HG02870 (cell line): ENCODE data around the gene TUBB3.
"Not testable (repeated sequence)": the region's sequence is repeated elsewhere in the genome, so short reads cannot be mapped to it uniquely, and the experiment has no call there.

Experiments
- ATAC-seq: cut with Tn5 transposase; IDR thresholded peaks from one replicate; pipeline ENCODE4 v1.9.1; 2021; ENCODE audit warnings: mild to moderate bottlenecking, moderate library complexity; ENCODE audit not compliant: unreplicated experiment

Gene TUBB3

GRCh38 chr16:89922884-89923639 is at the start of gene TUBB3:
TUBB3 (plus strand) TSS chr16:89923342; CDS start chr16:89923402, 60 bp downstream.
- no peak for ATAC-seq

DNA sequence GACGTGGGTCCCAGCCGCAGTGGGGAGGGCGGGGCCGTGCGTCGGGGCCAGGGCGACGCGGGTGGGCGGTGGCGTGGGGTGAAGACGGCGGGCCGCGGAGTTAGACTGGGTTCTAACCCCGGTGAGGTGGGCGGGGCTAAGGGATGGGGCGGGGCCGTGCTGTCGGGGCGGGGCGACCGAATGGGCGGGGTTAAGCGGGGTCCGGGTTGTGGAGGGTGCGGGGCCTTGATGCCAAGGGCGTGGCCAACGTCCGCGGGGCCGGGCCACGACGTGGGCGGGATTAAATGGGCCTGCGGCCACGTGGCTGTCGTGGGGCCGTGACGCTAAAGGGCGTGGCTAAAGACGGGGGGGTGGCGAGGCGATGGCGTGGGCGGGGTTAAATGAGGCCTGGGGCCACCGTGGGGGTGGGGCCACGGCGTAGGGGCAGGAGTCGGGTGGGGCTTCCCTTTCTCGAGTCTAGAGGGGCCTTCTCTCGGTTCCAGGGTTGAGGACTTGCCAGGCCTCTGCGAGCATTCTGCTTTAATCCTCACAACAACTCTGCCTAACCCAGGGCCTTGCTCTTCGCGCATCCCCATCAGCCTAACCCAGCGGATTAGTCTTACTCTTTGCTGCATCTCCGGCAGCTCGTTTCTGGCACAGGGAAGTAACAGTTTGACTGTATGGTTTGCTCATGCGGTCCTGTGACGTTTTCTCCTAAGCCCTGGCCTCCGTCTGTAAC is 49.0 kb upstream of the TUBB3 start:
- peak; percentile 51 for ATAC-seq

DNA sequence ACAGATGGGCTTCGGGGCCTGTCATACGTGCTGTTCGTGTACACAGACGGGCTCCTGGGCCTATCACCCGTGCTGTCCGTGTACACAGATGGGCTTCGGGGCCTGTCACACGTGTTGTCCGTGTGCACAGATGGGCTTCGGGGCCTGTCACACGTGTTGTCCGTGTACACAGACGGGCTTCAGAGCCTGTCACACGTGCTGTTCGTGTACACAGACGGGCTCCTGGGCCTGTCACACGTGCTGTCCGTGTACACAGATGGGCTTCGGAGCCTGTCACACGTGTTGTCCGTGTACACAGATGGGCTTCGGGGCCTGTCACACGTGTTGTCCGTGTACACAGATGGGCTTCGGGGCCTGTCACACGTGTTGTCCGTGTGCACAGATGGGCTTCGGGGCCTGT is 44.0 kb upstream of the TUBB3 start:
- not testable (repeated sequence) for ATAC-seq

- no peak for ATAC-seq
Measured at GRCh38 chr16:89880477-89881367, 42.4 kb upstream of the TUBB3 start.

DNA sequence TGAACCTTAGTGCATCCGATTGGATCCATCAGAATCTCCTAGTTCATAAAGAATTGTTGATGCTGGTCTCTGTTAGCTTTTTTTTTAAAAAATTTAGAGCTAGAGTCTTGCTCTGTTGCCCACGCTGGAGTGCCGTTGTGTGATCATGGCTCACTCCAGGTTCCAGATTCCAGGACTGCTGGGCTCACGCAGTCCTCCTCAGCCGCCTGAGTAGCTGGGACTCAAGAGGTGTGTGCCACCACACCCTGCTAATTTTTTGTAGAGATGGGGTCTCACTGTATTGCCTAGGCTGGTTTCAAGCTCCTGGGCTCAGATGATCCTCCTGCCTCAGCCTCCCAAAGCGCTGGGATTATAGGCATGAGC is 41.8 kb upstream of the TUBB3 start:
- no peak for ATAC-seq

DNA sequence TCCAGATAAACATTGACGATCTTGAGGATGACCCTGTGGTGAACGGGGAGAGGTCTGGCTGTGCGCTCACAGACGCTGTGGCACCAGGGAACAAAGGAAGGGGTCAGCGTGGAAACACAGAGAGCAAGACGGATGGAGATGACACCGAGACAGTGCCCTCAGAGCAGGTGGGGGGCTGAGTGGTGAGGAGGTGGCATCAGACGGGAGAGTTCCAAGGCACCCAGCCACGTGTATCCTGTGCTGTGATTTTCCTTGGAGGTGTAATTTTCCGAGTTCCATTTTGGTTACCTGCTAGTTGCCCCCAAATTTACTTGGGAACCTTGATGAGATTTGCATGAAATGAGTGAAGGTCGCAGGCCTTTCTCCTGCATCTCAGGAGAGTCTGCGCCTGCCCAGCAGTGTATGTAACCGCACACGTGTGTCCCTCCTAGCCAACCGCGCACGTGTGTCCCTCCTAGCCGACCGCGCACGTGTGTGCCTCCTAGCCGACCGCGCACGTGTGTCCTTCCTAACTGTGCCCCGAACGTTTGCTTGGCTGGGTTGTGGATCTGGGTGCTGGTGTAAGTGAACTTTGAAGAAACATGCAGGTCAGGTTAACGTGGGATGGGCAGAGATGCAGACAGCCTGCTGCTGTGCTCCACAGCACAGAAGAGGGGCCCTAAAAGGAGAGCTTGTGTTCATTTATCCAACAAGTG is 39.6 kb upstream of the TUBB3 start:
- no peak for ATAC-seq

DNA sequence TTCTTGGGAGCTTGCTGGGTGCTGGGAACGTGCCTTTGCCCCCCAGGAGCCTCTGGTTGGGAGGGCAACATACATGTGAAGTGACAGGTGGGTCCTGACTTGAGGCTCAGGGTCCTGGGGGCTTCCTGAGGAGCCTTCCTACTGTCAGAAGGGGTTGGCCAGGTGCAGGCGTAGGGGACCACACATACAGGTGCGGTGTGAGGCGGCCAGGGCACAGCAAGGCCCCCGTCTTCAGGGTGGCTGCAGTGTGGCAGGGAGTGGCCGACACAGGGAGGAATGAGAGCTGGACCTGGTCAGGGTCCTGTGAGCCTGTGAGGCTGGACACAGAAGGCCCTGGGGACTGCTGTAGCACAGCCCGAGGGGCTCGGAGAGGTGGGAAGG is 39.1 kb upstream of the TUBB3 start:
- ATAC-seq = no peak

GRCh38 chr16:89887243-89887642 is 35.9 kb upstream of the TUBB3 start:
- ATAC-seq = no peak

DNA sequence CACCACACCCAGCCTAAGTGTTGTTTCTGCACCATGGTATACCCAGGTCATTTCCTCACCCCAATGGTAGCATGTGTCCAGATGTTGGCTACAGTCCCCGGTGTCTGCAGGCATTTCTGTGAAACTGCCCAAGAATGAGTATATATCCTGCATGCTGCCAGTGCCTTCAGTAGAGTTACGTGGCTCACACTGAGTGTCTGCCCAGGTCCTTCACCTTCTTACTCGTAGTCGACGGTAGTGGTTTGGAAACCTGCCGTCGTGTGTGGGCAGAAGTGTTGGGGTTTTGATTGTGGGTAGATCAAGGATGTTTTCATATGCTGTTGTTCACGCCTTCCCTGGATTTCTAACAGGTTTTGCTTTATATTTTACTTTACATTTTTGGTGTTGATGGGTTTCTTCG is 32.9 kb upstream of the TUBB3 start:
- ATAC-seq = no peak

GRCh38 chr16:89890886-89891657 is 32.1 kb upstream of the TUBB3 start:
- no peak for ATAC-seq

DNA sequence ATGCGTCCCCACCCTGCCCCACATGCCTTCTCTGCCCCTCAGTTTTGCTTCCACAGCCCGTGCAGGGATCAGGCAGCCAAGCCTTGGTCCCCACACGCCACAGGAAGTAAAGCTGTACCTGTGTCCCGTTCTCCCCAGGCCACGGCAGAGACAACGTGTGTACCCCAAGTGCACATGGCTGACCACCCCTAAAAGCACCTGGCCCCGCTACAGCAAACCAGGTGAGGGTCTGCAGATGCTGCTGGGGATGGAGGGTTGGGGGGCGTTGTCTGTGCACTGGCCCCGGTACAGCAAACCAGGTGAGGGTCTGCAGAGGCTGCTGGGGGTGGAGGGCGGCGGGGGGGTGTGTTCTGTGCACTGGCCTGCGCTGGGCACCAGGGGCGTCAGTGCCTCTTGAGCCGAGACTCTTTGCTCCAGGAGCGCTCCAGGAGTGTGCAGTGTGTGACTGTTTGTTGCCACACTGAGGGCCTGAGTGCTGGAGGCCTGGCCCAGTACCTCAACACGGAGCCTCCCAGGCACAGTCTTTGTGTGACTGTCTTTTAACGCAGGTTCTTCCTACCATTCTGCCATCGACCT is 31.0 kb upstream of the TUBB3 start:
- ATAC-seq = no peak

GRCh38 chr16:89892635-89893034 is 30.5 kb upstream of the TUBB3 start:
- ATAC-seq = no peak

DNA sequence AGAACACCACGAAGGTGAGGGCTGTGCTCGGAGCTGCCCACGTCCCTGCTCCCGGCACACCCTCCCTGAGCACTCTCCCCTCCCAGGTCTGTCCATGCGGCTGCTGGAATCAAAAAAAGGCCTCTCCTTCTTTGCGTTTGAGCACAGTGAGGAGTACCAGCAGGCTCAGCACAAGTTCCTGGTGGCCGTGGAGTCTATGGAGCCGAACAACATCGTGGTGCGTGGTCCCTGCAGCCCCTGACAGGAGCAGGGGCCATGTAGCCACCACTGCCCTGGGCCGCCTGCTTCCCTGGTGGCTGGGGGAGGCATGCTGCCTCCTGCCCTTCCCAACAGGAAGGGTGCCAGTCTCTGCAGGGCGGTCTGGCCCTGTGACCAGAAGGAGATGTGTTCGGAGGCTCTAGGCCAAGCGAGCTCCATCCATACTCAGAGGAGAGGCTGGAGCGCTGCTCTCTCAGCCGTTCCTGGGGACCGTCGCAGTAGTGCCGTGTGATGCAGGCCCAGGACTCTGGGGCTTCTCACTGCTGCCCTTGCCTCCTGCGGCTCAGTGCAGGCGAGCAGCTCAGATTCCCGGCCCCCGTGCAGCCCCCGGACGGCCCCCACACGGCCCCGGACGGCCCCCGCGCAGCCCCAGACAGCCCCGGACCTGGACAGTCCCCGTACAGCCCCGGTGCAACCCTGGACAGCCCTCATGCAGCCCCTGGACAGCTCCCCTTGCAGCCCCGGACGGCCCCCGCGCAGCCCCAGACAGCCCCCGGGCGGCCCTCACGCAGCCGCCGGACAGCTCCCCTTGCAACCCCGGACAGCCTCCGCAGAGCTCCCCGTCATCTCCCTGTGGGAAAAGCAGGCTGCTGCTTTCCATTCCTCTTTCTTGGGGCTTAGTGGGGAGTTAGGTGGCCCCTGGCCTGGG is 29.2 kb upstream of the TUBB3 start:
- no peak for ATAC-seq

DNA sequence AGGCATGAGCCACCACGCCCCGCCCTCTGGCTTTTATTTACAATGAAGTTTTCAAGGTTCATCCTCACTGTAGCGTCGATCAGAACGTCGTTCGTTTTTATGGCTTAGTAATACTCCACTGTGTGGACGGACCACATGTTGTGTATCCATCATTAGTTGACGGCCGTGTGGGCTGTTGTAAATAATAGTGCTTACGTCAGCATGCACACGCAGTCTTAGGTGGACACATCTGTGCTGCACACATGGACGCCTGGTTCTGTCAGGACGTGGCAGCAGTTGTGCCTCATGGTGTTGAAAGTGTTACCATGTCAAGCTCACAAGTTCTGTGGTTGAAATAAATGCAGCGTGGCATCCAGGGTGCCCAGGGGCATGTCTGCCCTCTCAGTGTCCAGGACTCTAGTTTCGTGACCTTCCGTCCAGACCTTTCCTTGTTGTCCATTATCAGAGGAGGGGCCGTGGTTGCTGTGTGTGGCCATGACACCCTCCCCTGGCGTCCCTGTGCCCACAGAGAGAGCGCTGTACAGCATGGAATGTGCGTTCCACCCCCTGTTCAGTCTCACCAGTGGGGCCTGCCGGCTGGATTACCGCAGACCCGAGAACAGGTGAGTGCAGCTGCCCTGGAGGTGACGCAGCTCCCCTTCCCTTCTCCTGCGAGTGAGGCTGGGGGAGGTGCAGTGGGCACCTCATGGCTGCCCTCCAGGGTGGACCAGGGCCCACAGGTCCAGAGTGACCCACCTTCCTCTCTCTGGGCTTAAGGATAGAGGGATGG is 27.5 kb upstream of the TUBB3 start:
- ATAC-seq = no peak

DNA sequence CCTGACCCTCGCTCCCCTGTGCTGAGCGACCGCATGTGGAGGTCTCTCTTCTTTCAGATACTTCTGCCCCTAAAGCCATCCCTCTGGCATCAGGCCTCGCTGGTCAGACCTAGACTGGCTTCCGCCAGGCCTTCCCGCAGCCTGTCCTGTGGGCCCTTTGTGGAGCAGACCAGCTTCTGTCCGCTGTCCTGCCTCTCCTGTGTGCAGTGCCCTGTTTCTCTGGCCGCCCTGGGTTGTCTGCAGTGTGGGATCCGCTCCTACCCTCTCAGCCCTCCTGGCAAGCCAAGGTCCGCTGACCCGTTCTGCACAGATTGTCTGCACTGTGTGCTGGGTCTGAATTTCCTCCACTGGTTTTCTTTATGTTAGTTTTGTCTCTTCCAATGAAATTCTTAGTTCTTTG is 25.9 kb upstream of the TUBB3 start:
- ATAC-seq = no peak

DNA sequence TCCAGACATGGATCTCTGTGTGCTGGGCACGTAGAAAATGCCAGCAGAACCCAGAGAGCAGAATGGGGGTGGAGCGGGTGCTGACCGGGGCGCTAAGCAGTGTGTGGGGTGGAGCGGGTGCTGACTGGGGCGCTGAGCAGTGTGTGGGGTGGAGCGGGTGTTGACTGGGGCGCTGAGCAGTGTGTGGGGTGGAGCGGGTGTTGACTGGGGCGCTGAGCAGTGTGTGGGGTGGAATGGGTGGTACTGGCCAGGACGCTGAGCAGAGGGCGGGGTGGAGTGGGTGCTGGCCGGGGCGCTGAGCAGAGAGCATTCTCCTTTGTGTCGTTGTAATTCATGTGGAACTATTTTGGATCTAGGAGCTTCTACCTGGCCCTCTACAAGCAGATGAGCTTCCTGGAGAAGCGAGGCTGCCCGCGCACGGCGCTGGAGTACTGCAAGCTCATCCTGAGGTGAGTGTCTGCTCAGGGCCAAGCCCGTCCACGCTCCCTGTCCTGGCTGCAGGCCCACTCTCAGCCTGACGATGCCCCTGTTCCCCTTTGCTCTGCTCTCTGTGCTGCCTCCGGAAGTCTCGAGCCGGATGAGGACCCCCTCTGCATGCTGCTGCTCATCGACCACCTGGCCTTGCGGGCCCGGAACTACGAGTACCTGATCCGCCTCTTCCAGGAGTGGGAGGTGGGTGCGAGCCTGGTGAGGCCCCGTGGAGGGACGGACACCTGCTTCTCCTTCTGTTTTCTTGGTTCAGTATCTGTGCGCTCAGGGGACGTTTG is 24.8 kb upstream of the TUBB3 start:
- no peak for ATAC-seq

DNA sequence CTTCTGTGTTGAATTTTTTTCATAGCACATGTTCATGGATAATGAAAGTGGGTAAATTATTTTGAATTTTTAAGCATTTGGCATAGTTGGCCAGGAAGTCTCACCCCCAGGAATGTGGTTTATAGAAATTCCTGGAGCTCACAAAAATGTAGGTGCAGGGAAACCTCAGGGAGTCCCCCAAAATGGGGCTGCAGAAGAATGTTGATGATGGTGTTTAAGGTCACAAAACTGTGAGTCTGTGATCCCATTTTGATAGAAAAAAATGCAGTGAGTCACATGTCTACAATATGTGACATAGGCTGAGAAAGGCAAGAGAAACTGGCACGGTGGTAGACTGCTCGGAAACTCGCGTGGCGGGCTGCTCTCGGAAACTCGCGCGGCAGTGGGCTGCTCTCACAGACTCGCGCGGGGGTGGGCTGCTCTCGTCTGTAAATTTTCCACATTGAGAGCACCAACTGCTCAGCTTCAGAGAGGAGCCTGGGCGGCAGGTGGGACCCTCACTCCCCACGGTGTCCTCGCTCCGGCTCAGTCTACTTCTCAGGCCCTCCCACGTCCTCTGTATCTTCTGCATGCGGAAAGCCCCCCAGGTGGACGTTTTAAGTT is 23.2 kb upstream of the TUBB3 start:
- no peak for ATAC-seq
